Dermis microvascular lymphatic vessel endothelial cell (primary cell): ENCODE data around the gene TYMP. TPM values are rescaled to one million over a fixed set of nuclear protein-coding genes. Genes with fewer than 3 reads are reported as not detected.

ENCODE experiments used
- DNase-seq, 2 donors: peaks; one replicate each; pipeline versions ENCODE4 v3.0.0 to v3.0.0-alpha.2; 2010; ENCODE audit warnings: low read depth in 2 of 2
- total RNA-seq: library from RNA; depleted of rRNA; stranded (reverse); fragments of >200 nt; gene quantifications from 2 replicates; pipeline ENCODE4 v1.2.1, GENCODE V29; 2014

Gene TYMP
- total RNA-seq, 1 donor from 2014 or later = 11.9 TPM

GRCh38 chr22:50506611-50507420 lies 23.0 kb downstream of the TYMP start:
- DNase-seq = peak in 1 of 2 donors; percentile 21

DNA sequence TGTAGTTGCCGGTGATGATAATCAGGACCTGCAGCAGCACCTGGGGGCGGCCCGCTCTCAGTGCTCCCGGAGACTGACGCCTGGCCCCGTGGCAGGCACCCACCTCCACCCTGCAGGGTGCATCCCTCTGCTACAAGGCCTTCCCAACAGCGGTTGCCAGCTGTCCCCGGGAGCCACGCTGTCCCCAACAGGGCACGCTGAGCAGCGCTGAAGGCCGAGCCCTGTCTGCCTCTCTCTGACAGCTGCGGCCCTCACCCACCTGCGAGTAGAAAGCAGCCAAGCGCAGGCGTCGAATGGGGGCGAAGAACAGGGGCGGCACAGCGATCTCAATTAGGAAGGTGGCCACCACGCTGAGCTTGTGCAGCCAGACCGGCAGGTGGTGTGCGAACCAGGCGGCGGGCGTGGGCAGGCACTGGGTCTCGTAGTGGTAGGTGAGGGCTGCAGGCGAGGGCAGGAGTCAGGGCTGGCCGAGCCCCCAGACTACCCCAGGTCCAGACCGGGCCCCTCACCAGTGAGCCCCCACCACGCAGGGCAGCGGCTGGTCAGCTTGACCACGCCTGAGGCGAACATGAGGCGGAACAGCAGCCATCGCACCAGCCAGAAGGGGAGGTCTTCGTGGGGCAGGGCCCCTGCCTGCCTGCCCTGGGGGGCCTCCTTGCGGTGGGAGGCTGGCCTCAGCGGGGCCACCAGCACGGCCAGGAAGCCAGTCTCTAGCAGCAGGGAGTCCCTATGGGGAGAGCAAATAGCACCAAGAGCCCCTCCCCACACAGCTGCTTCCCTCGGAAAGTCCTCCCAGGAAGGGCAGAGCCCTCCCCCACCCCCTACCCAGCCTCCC lies 23.8 kb downstream of the TYMP start:
- DNase-seq = no peak

DNA sequence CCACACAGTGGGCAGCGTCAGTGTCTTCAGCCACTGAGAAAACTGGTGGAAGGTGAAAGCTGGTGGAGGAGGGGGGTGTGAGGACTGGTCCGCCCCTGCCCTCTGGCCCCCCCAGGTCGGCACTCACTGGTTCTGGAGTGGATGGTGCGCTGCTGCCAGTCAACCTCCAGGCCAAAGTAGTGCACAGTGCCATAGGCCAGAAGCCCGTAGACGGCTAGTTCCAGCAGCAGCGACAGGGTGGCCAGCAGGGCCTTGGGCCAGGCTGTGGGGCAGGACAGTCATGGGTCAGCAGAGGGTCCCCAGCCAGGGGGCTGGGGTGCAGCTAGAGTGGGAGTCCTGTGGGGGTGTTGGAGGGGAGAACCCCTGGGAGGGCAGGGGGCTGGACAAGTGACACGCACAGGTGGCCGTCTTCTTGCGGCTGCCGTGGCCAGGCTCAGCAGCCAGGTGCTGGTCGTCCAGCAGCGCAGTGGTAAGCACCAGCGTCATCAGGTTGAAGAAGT lies 24.5 kb downstream of the TYMP start:
- DNase-seq = no peak

DNA sequence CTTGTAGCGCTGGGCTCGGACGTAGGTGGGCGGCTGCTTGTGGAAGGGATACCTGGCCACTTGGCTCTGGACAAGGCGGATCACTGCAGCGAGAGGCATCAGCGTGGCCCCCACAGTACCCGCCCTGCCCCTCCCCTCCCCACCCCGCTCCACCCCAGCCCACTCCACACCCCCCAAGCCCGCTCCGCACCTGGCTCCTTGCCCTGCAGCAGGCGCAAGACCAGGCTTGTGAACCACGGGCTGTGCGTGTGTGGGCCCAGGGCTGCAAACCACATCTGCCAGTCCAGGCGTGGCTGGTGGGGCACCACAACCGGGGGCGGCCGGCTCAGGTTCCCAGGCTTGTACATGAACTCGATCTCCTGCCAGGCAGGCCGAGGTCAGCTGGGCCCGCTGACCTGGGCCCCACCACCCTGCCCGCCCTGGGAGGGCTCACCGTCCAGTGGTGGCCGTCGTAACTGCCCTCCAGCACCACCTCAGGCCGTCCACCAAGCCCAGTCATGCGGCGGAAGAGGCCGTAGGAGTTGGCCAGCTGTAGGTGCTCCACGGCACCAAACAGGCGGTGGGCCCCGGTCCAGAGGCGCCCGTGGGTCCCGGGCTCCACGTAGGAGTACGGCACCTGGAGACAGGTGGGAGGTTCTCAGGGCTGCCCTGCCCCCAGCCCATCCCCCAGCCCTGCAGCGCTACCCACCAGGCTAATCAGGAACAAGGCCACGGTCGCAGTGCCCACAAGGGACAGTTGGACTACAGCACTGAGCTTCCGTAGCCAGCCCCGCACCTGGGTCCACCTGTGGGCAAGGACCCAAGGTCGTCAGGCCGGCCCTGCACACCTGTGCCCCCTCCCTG lies 25.2 kb downstream of the TYMP start:
- DNase-seq = no peak

GRCh38 chr22:50503475-50504145 lies 26.2 kb downstream of the TYMP start:
- no peak for DNase-seq

GRCh38 chr22:50502628-50503474 lies 27.0 kb downstream of the TYMP start:
- DNase-seq = no peak

DNA sequence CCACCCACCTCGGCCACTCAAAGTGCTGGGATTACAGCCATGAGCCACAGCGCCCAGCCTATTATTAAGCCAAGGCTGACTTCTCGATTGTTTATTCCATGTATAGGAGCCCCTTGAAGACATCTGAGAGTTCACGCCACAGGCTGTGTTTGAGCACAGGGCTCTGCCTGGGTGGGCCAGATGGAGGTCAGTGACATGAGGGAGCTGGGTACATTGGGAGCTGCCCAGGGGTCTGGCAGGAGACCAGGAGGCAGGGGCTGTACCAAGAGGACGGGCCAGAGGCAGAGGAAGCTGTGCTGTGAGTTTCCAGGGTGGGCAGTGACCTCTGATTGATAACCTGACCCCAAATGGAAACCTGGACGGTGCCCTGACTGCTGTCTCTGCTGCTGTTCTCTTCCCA lies 27.7 kb downstream of the TYMP start:
- no peak for DNase-seq

DNA sequence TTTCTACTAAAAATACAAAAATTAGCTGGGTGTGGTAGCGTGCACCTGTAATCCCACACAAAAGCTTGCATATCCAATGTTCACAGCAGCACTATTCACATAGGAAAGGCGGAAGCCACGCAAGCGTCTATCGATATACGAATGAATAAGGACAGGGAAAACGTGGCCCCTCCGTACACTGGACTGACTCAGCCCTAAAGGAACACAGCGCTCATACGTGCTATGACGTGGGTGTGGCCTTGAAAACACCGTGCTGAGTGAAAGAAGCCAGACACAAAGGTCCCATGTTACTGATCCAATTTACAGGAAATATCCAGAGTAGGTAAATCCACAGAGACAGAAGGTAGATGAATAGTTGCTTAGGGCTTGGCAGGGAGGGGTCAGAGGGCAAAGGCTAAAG lies 29.4 kb downstream of the TYMP start:
- DNase-seq = no peak

DNA sequence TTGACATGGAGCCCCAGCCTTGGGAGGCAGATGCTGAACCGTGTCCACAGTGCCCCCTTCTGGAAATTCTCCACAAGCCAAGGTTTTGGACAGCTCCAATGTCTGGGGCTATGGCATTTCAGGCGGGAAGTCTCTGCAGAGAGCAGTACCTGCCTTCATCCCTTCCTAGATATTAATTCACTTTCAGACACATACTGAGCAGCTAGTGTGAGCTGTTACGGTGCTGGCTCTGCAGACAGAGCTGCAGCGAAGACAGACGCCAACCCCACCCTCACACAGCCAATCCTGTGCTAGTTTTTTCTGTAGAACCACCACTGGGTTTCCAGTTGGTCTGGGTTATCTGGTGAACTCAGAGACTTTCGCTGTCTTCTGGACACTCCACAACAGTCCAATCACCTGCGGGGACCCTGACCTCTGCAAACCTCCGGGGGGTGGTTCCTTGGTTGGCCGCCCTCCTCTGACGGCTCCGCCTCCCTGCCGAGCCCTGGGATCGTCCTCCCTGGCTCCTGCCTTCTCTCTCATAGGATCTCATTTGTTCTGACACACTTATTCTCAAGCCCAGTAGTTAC lies 31.4 kb downstream of the TYMP start:
- DNase-seq = peak; percentile 37 to 68

DNA sequence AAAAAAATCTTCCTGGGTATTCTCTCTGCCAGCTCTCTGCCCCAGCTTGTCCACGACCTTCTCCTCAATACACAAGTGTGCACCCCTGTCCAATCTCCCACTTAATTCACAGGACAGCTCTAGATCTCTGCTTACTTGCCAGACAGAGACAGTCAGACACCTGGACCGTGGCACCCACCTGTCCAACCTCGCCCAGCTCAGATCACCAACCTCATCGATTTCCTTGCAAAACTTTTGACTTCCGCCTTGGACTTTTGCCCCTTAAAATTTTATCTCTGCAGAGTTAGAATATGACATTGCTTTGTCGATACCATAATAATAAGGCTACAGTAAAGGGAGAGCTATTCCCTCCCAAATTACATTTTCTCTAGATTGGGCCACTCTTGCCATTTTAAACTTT lies 32.7 kb downstream of the TYMP start:
- no peak for DNase-seq

GRCh38 chr22:50490531-50491308 lies 39.1 kb downstream of the TYMP start:
- no peak for DNase-seq

DNA sequence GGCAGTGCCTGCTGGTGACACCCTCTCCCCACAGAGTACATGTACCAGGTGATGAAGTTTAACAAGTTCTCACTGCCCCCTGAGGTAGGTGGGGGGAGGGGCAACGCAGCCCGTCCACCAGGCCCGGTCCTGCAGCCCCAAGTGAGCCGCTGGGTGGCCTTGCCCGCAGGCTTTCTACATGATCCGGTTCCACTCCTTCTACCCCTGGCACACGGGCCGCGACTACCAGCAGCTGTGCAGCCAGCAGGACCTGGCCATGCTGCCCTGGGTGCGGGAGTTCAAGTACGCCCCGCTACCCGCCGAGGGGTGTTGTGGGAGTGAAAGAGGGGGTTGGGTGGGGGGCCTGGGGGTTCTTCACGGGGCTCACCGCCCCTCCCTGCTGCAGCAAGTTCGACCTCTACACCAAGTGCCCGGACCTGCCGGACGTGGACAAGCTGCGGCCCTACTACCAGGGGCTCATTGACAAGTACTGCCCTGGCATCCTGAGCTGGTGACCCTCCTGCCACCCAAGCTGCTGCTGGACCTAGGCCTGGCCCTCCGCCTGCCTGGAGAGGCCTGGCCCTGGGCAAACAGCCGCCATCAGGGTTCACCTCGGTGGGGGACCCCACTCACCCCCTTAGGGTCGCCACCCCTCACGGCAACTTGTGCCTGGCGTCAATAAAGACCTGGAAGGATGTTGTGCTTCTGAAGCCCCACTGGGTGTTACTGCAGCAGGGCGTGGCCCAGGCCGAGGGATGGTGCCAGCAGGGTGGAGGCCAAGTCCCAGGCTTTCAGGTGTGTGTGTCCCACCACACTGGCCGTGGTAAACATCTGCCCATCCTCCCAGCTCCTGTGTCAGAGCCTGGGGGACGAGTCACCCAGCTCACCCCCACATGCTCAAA lies 40.2 kb downstream of the TYMP start:
- no peak for DNase-seq

- no peak for DNase-seq
Measured at GRCh38 chr22:50488886-50489285, 40.9 kb downstream of the TYMP start.

- no peak for DNase-seq
Measured at GRCh38 chr22:50488006-50488677, 41.7 kb downstream of the TYMP start.

DNA sequence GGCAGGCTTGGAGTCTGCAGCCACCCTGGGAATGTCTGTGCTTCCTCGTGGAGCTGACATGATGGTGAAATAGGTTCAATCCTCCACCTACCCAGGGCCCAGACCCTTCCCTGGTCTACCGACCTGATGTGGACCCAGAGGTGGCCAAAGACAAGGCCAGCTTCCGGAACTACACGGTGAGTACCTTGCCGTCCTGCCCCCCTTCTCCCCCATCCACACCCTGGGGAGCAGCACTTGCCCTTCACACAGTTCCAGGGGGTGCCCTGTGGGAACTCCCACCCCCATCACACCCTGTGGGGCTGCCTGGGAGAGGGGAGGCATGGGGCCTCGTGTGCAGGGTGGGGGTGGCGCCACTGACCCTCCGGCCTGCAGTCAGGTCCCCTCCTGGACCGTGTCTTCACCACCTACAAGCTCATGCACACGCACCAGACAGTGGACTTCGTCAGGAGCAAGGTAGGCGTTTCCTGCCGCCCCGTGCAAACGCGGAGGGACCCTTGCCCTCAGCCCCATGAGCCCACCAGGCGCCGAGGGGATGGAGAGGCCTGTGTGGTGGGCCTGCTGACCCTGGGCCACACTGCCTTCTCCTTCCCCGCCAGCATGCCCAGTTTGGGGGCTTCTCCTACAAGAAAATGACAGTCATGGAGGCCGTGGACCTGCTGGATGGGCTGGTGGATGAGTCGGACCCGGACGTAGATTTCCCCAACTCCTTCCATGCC lies 42.4 kb downstream of the TYMP start:
- no peak for DNase-seq

DNA sequence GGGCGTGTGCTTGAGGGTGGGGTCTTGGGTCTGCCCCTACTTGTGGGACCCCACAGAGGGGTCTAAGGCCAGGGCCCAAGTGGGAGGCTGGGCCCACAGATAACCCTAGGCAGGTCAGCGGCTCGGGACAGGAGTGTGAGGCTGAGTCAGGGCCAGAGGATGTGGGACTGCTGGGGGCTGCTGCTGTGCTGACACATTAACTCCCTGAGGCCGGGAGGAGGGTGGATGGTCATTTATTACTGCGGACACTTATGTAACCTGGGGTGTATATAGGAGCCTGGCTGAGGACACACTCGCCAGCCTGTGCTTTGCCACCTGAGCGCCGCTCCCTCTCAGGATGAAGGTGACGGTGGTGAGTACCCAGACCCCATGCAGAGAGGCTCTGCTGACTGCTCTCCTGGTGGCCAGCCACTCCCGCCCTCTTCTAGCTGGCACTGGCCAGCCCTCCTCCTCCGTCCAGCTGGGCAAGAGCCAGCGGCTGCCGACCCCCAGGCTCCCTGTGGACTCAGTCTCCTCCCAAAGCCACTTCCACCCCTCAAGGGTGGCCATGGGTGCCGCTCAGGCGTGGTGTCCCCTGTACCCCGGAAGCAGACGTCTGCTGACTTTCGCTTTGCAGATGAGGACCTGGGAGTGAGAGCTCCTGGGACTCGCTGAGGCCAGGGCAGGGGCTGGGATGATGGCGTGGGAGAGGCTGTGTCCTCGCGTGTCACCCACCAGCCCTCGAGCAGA lies 43.1 kb downstream of the TYMP start, which contains the start of gene MIOX:
TSS of gene MIOX (plus strand) at position 299 of the 729 bp plus-strand sequence. CDS start at position 338, 39 bp downstream.
- DNase-seq = no peak
